Tibial nerve (tissue), 4 donors: ENCODE data around the gene PWWP2B. TPM values are rescaled to one million over a fixed set of nuclear protein-coding genes. Genes with fewer than 3 reads are reported as not detected.
A peak's percentile ranks its signal among the peaks of the same experiment; 100 is the strongest.

Source experiments
- DNase-seq, 2 donors: peaks; one replicate each; pipeline ENCODE4 v3.0.0-alpha.2; 2019; ENCODE audit warnings: low spot score in 2 of 2
- H3K27ac ChIP-seq, 4 donors: fragments of 200-600 bp; sonication (generic) in 3 of 4; one replicate each; pipeline ENCODE4 v1.5.1; 2017 to 2019; ENCODE audit warnings: mild to moderate bottlenecking in 1 of 4
- H3K27me3 ChIP-seq, 2 donors: fragments of 200-600 bp; sonication (generic) in 1 of 2; one replicate each; pipeline versions ENCODE4 v1.5.1 to v1.6.0; 2017 to 2019
- H3K36me3 ChIP-seq, 3 donors: fragments of 200-600 bp; sonication (generic); one replicate each; pipeline ENCODE4 v1.5.1; 2018 to 2019
- H3K4me1 ChIP-seq, 4 donors: fragments of 200-600 bp; sonication (generic) in 3 of 4; one replicate each; pipeline ENCODE4 v1.5.1; 2017 to 2019
- H3K4me3 ChIP-seq, 4 donors: fragments of 200-600 bp; sonication (generic) in 3 of 4; one replicate each; pipeline ENCODE4 v1.5.1; 2017 to 2019; ENCODE audit warnings: mild to moderate bottlenecking in 1 of 4, moderate library complexity in 1 of 4
- H3K9me3 ChIP-seq, 4 donors: fragments of 200-600 bp; sonication (generic) in 3 of 4; one replicate each; pipeline ENCODE4 v1.5.1; 2017 to 2019
- EP300 ChIP-seq, 2 donors: sonication (generic); formaldehyde crosslinking; IDR thresholded peaks; one replicate each; pipeline ENCODE4 v1.6.1; 2017; ENCODE audit warnings: antibody characterized with exemption in 2 of 2, mild to moderate bottlenecking in 1 of 2
- POLR2A ChIP-seq, 2 donors: fragments of 450-650 bp; IDR thresholded peaks; one replicate each; pipeline ENCODE4 v1.6.1; 2017; ENCODE audit warnings: antibody characterized with exemption in 2 of 2, mild to moderate bottlenecking in 2 of 2, moderate library complexity in 2 of 2
- WGBS, 2 donors: methylation state at CpG; one replicate each; pipeline ENCODE4 v1.1.5; 2018; 5-methylcytosine and 5-hydroxymethylcytosine counted together
- total RNA-seq, 4 donors: library from RNA; depleted of rRNA; stranded (reverse); fragments of >200 nt; gene quantifications; one replicate each; pipeline ENCODE4 v1.1.0, GENCODE V29; 2016
- TF ChIP-seq, protein P1 (sequence below), 5 experiments: fragments of 200-600 bp in 3 of 5; fragments of 450-650 bp in 2 of 5; sonication (generic) in 3 of 5; IDR thresholded peaks; one replicate each; pipeline ENCODE4 v1.5.1; 2016 to 2019; ENCODE audit warnings: antibody characterized with exemption in 5 of 5, mild to moderate bottlenecking in 3 of 5, moderate library complexity in 2 of 5

The PWWP2B gene
- total RNA-seq, 4 donors from 2014 or later, result 12.6 to 23.7 (median 15.1) TPM

DNA sequence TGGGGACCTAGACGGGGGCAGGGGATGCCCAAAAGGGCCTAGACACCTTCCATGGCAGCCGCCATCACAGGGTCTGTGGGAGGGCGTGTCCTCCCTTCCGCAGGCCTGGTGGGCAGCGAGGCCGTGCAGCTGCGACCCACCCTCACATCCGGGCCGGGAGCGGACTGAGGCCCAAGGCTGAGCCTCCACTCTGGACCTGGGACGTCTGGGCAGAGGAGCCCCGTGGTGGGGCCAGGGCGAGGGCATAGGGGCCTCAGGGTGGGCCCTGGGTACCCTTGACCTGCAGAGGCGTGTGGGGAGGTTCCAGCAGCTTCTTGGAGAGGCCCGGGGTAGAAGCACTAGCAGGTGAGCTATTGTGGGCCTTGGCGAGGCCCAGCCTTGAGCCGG is 49.2 kb downstream of the PWWP2B start:
- Histone ChIP-seq H3K27me3 (no peaks in the 10 kb centered on the region), H3K9me3 (no peaks in the 10 kb centered on the region), H3K27ac (peak overlapping the region in 2 of 4 donors; percentile 84 to 93), H3K4me3 (no peak overlapping the region), H3K4me1 (peaks cover 0 to 42% (median 17%) of the 10 kb centered on the region in 4 donors), H3K36me3 (no peaks in the 10 kb centered on the region)
- no peak for TF ChIP-seq EP300 (IDR thresholded peaks at IDR 0.05)
- TF ChIP-seq, protein P1, sequence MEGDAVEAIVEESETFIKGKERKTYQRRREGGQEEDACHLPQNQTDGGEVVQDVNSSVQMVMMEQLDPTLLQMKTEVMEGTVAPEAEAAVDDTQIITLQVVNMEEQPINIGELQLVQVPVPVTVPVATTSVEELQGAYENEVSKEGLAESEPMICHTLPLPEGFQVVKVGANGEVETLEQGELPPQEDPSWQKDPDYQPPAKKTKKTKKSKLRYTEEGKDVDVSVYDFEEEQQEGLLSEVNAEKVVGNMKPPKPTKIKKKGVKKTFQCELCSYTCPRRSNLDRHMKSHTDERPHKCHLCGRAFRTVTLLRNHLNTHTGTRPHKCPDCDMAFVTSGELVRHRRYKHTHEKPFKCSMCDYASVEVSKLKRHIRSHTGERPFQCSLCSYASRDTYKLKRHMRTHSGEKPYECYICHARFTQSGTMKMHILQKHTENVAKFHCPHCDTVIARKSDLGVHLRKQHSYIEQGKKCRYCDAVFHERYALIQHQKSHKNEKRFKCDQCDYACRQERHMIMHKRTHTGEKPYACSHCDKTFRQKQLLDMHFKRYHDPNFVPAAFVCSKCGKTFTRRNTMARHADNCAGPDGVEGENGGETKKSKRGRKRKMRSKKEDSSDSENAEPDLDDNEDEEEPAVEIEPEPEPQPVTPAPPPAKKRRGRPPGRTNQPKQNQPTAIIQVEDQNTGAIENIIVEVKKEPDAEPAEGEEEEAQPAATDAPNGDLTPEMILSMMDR (IDR thresholded peaks at IDR 0.05), result no peak
- TF ChIP-seq POLR2A (IDR thresholded peaks at IDR 0.05), result no peak
- WGBS, 2 donors, result 85 to 94% methylated on average over 5 to 15 of the region's 17 CpGs
- DNase-seq, result no peak

DNA sequence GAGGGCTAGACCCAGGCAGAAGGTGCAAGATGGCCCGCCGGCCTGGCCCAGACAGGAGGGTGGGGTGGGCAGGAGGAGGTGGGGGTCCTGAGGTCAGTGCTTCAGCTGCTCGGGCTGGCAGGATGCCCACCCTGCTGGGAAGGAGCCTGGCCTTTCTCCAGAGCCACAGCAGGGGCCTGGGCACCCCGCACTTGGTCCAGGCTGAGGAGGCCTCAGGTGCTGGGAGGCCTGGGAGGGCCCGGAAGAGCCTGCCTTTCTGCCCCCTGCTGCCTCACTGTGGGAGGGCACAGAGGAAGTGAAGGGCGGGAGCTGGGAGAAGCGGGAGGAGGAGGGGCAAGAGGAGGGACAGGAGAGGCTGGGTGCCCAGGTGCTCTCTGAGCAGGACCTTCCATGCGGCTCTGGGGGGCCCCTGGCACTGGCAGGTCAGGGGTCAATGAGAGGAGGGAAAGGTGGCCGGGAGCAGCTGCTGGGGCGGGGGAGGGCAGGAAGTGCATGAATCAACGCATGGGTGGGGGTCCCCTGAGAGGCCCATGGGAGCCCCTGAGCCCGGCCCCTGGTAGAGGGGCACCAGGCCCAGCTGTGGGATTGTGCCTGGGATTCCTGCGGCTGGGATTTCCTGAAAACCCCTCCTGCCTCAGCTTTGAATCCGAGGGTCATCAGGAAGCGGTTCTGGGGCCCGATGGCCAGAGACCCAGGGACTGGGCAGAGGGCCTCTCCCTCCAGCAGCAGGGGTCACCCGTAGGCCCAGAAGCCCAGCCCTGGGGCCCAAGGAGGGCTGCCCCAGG is 49.9 kb downstream of the PWWP2B start:
- Histone ChIP-seq H3K4me3 (peak overlapping the region in 1 of 4 donors; percentile 3), H3K27me3 (no peaks in the 10 kb centered on the region), H3K4me1 (peaks cover 0 to 43% (median 17%) of the 10 kb centered on the region in 4 donors), H3K27ac (peak overlapping the region; percentile 82 to 93 (median 86)), H3K36me3 (no peaks in the 10 kb centered on the region), H3K9me3 (no peaks in the 10 kb centered on the region)
- WGBS, 2 donors, result 42 to 59% methylated on average over 10 to 14 of the region's 17 CpGs
- no peak for TF ChIP-seq EP300 (IDR thresholded peaks at IDR 0.05)
- TF ChIP-seq, protein P1 (IDR thresholded peaks at IDR 0.05), result peak; percentile 33 to 76 (median 42)
- TF ChIP-seq POLR2A (IDR thresholded peaks at IDR 0.05), result no peak
- DNase-seq, result no peak

DNA sequence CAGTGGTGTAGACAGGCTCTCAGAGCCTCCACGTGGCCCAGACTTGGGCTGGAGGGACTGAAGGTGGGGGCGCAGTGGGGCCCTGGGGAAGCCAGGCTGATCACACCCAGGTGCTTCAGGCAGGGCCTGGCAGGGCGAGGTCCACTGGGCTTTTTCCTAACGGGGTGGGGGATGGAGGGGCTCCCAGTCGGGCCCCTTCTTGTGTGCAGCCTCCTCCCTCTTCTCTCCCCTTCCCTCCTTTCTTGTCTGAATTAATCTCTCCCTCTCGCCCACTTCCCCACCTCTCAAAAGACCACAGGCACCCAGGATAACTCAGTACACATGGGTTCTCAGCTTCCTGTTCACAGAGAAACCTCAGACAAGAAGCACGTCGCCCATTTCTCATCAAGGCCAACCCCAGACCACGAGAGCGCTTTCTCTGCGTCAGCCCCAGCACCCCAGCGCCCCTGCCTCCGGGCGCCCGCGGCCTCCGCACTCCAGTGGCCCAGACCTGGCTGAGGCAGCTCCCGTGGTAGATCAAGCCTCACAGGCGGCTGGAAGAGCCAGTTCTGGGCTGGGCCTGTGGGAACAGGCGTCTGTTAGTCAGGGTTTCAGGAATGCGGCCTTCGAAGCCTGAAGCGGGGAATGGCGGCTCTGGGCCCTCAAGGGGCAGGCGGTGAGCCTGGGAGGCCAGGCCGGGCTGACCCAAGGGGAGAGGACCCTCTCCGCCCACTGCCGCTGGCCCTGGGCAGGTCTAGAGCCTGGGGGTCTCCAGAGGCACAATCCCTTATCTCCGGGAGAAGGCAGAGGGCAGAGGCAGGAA is 50.6 kb downstream of the PWWP2B start:
- WGBS, 2 donors, result 62 to 73% methylated on average over 29 of the region's 29 CpGs
- Histone ChIP-seq H3K9me3 (no peaks in the 10 kb centered on the region), H3K27me3 (no peaks in the 10 kb centered on the region), H3K4me1 (peaks cover 0 to 51% (median 20%) of the 10 kb centered on the region in 4 donors), H3K36me3 (no peaks in the 10 kb centered on the region), H3K4me3 (peak overlapping the region in 1 of 4 donors; percentile 3), H3K27ac (peak overlapping the region; percentile 82 to 93 (median 86))
- TF ChIP-seq EP300 (IDR thresholded peaks at IDR 0.05) (no peak), POLR2A (IDR thresholded peaks at IDR 0.05) (no peak)
- TF ChIP-seq, protein P1 (IDR thresholded peaks at IDR 0.05), result peak in 1 of 5 experiments; percentile 12
- DNase-seq, result no peak

DNA sequence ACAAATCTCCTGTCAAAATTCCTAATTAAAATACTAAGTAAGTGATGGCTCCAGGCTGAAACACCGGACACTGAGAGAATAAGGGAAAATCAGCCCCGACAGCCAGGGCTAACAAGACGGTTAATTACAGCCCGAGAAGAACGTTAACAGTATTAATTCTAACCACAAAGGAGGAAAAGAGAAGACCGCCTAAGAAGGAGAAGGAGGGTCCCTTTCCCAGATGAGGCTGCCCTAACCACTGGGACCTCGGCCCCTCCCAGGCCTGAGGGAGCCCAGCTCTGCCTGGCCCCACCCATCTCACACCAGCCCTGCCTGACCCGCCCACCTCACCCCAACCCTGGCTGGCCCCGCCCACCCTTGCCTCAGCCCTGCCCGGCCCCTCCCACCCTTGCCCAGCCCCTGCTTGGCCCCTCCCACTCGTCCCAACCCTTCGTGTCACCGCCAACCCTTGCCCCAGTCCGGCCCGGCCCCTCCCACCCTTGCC is 51.3 kb downstream of the PWWP2B start:
- Histone ChIP-seq H3K27ac (peak overlapping the region; percentile 82 to 93 (median 86)), H3K36me3 (no peaks in the 10 kb centered on the region), H3K9me3 (no peaks in the 10 kb centered on the region), H3K27me3 (no peaks in the 10 kb centered on the region), H3K4me1 (peaks cover 0 to 57% (median 22%) of the 10 kb centered on the region in 4 donors), H3K4me3 (no peak overlapping the region)
- peak; percentile 55 to 66 for DNase-seq
- TF ChIP-seq POLR2A (IDR thresholded peaks at IDR 0.05) (peak; percentile 17 to 36), EP300 (IDR thresholded peaks at IDR 0.05) (no peak)
- 58 to 64% methylated on average over 11 to 13 of the region's 15 CpGs for WGBS, 2 donors

DNA sequence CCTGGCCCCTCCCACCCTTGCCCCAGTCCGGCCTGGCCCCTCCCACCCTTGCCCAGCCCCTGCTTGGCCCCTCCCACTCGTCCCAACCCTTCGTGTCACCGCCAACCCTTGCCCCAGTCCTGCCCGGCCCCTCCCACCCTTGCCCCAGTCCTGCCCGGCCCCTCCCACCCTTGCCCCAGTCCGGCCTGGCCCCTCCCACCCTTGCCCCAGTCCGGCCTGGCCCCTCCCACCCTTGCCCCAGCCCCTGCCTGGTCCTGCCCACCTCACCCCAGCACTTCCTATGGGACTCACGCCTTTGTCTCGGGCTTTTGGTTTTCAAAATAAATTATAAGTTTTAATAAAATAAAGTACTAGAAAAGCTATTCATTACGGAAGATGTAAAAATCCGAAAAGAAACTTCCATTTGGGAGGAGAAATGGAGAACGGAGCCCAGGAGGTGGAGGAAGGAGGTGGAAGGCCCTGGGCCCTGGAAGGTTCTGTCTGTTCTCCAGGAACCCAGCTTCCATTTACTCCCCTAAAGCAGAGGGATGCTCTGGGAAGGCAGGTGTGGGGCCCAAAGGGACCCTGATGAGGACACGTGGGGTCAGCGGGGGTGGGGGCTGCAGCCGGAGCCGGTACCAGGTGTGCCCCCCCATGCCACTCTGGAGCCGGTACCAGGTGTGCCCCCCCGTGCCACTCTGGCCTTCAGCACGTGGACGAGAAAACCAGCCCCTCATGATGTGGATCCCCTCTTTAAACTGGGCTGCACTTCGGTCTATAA is 52.2 kb downstream of the PWWP2B start:
- Histone ChIP-seq H3K4me1 (peaks cover 0 to 57% (median 22%) of the 10 kb centered on the region in 4 donors), H3K9me3 (no peaks in the 10 kb centered on the region), H3K36me3 (no peaks in the 10 kb centered on the region), H3K27ac (peak overlapping the region; percentile 22 to 80 (median 60)), H3K27me3 (no peaks in the 10 kb centered on the region), H3K4me3 (no peak overlapping the region)
- 54 to 63% methylated on average over 15 to 16 of the region's 22 CpGs for WGBS, 2 donors
- TF ChIP-seq POLR2A (IDR thresholded peaks at IDR 0.05) (no peak), EP300 (IDR thresholded peaks at IDR 0.05) (no peak)
- TF ChIP-seq, protein P1 (IDR thresholded peaks at IDR 0.05), result no peak
- DNase-seq, result no peak
